Measurements from ENCODE around the gene SAMD4A.

DNA sequence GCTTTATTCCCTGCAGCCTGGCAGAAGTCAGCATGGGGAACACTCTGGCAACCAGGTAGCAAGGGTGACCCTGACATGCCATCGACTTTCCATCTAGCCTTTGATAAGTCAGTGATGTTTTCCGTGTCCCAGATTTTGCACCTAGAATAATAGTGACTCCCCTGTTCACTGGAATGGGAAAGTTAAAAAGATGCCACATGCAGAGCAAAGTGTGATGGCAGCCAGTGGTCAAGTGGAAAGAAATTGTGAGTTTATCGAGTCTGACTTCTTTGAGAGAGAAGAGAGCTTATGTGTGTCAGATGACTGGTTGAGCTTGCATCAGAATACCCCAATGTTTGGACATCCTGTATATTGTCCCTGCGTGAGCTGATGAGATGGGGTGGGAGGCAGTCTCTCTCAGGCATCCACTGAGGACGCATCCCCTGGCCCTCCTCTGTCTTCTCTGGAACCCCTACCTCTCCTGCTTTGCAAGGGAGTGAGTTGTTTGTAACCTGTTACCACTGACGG is 187.2 kb downstream of the SAMD4A start:
- TF ChIP-seq, protein P1, sequence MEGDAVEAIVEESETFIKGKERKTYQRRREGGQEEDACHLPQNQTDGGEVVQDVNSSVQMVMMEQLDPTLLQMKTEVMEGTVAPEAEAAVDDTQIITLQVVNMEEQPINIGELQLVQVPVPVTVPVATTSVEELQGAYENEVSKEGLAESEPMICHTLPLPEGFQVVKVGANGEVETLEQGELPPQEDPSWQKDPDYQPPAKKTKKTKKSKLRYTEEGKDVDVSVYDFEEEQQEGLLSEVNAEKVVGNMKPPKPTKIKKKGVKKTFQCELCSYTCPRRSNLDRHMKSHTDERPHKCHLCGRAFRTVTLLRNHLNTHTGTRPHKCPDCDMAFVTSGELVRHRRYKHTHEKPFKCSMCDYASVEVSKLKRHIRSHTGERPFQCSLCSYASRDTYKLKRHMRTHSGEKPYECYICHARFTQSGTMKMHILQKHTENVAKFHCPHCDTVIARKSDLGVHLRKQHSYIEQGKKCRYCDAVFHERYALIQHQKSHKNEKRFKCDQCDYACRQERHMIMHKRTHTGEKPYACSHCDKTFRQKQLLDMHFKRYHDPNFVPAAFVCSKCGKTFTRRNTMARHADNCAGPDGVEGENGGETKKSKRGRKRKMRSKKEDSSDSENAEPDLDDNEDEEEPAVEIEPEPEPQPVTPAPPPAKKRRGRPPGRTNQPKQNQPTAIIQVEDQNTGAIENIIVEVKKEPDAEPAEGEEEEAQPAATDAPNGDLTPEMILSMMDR (IDR thresholded peaks at IDR 0.05): no peak
- TF ChIP-seq POLR2A (IDR thresholded peaks at IDR 0.05): no peak
